SK-N-SH (cell line): ENCODE results near the gene LRRC1. TPM values are rescaled to one million over a fixed set of nuclear protein-coding genes. Genes with fewer than 3 reads are reported as not detected.

Experiments
- CTCF ChIA-PET: fragments of 300-600, 350-600 bp; formaldehyde crosslinking; extraction: SDS; loops from one replicate; lab custom pipeline; 2021; lab: Yijun Ruan, JAX
- POLR2A ChIA-PET: fragments of 350-600 bp; sonication (Branson Sonifier 250); formaldehyde crosslinking; extraction: SDS; loops from one replicate; lab custom pipeline; 2020; ENCODE audit warnings: antibody characterized with exemption, inconsistent platforms; lab: Yijun Ruan, JAX
- DNase-seq: peaks from one replicate; pipeline ENCODE4 v3.0.0; 2012
- H2AFZ ChIP-seq: fragments of 200-600 bp; sonication (generic); 2 replicates; pipeline ENCODE4 v1.8.1; 2016; ENCODE audit warnings: antibody characterized with exemption, mild to moderate bottlenecking, low read depth
- H3F3A ChIP-seq: fragments of 200-600 bp; sonication (generic); replicated peaks from 2 replicates; pipeline ENCODE3; 2016; ENCODE audit warnings: antibody characterized with exemption, mild to moderate bottlenecking; ENCODE audit not compliant: insufficient read depth
- H3K27ac ChIP-seq, 2 experiments: fragments of 200-500 bp in 1 of 2; fragments of 200-600 bp in 1 of 2; sonication (Bioruptor generic) in 1 of 2; sonication (generic), shearing (Covaris generic) in 1 of 2; 2 replicates each; pipeline versions ENCODE4 v1.5.1 to v1.6.1; 2014 to 2016; ENCODE audit warnings: low read depth in 2 of 2, inconsistent platforms in 1 of 2, low read length in 1 of 2, mild to moderate bottlenecking in 1 of 2, mixed read lengths in 1 of 2
- H3K27me3 ChIP-seq: fragments of 200-600 bp; sonication (generic), shearing (Covaris generic); 2 replicates; pipeline ENCODE4 v1.6.1; 2016; ENCODE audit warnings: mixed run types; ENCODE audit not compliant: insufficient read depth
- H3K36me3 ChIP-seq, 2 experiments: fragments of 200-500 bp in 1 of 2; fragments of 200-600 bp in 1 of 2; sonication (Bioruptor generic) in 1 of 2; sonication (generic) in 1 of 2; replicated peaks in 1 of 2; 2 replicates each; pipeline versions ENCODE3 to v1.5.1; 2014 to 2016; ENCODE audit warnings: low read length in 1 of 2, mild to moderate bottlenecking in 1 of 2; ENCODE audit not compliant: insufficient read depth in 2 of 2, control insufficient read depth in 1 of 2
- H3K4me1 ChIP-seq, 2 experiments: fragments of 200-500 bp in 1 of 2; fragments of 200-600 bp in 1 of 2; sonication (Bioruptor generic) in 1 of 2; sonication (generic), shearing (Covaris generic) in 1 of 2; 2 replicates each; pipeline versions ENCODE4 v1.5.1 to v1.6.1; 2014 to 2016; ENCODE audit warnings: low read depth in 1 of 2, low read length in 1 of 2, mixed run types in 1 of 2; ENCODE audit not compliant: insufficient read depth in 2 of 2, control insufficient read depth in 1 of 2
- H3K4me2 ChIP-seq: fragments of 200-600 bp; sonication (generic), shearing (Covaris generic); 2 replicates; pipeline ENCODE4 v1.6.1; 2017; ENCODE audit warnings: mixed run types
- H3K4me3 ChIP-seq, 2 experiments: fragments of 200-500 bp in 1 of 2; fragments of 200-600 bp in 1 of 2; sonication (Bioruptor generic) in 1 of 2; sonication (generic), shearing (Covaris generic) in 1 of 2; 2 replicates each; pipeline versions ENCODE4 v1.5.1 to v1.8.1; 2014 to 2016; ENCODE audit warnings: low read depth in 2 of 2, inconsistent platforms in 1 of 2, low read length in 1 of 2, mild to moderate bottlenecking in 1 of 2, mixed read lengths in 1 of 2, moderate library complexity in 1 of 2
- H3K79me2 ChIP-seq: fragments of 200-600 bp; sonication (generic); 2 replicates; pipeline ENCODE4 v1.8.1; 2017; ENCODE audit warnings: mild to moderate bottlenecking; ENCODE audit not compliant: insufficient read depth
- H3K9ac ChIP-seq: fragments of 200-600 bp; sonication (generic); 2 replicates; pipeline ENCODE4 v1.6.1; 2017; ENCODE audit warnings: mixed run types
- H3K9me2 ChIP-seq: fragments of 200-600 bp; sonication (generic); 2 replicates; pipeline ENCODE4 v1.6.1; 2017; ENCODE audit warnings: mixed run types
- H3K9me3 ChIP-seq: fragments of 200-600 bp; sonication (generic); 2 replicates; pipeline ENCODE4 v1.6.1; 2017; ENCODE audit warnings: mixed run types, mild to moderate bottlenecking, moderate library complexity
- H4K20me1 ChIP-seq: fragments of 200-600 bp; sonication (generic); 2 replicates; pipeline ENCODE4 v1.6.1; 2017; ENCODE audit warnings: mild to moderate bottlenecking, mixed run types; ENCODE audit not compliant: insufficient read depth
- CTCF ChIP-seq: fragments of 200-600 bp; sonication (generic); IDR thresholded peaks from 2 replicates; pipeline ENCODE4 v1.6.1; 2017; ENCODE audit warnings: antibody characterized with exemption, mild to moderate bottlenecking, moderate library complexity
- EP300 ChIP-seq, 2 experiments: IDR thresholded peaks; 2 replicates each; pipeline versions ENCODE4 v1.4.0 to v1.6.1; 2012; ENCODE audit warnings: borderline replicate concordance in 1 of 2, low read depth in 1 of 2, low read length in 1 of 2
- FOSL2 ChIP-seq: IDR thresholded peaks from 2 replicates; pipeline ENCODE4 v1.4.0; 2012; ENCODE audit warnings: low read depth, mild to moderate bottlenecking, moderate library complexity, borderline replicate concordance
- FOXM1 ChIP-seq: IDR thresholded peaks from 2 replicates; pipeline ENCODE4 v1.4.0; 2012; ENCODE audit warnings: low read depth, mild to moderate bottlenecking
- JUND ChIP-seq: IDR thresholded peaks from 2 replicates; pipeline ENCODE4 v1.4.0; 2012
- MAX ChIP-seq: IDR thresholded peaks from 2 replicates; pipeline ENCODE4 v1.4.0; 2012; ENCODE audit warnings: low read depth
- MEF2A ChIP-seq: IDR thresholded peaks from 2 replicates; pipeline ENCODE4 v1.4.0; 2012; ENCODE audit warnings: low read depth, borderline replicate concordance
- MXI1 ChIP-seq: IDR thresholded peaks from 2 replicates; pipeline ENCODE4 v1.6.1; 2012; ENCODE audit warnings: mild to moderate bottlenecking, low read depth, low read length, improper control_type of control experiment
- NFIC ChIP-seq: IDR thresholded peaks from 2 replicates; pipeline ENCODE4 v1.4.0; 2012; ENCODE audit warnings: borderline replicate concordance
- RAD21 ChIP-seq: IDR thresholded peaks from 2 replicates; pipeline ENCODE4 v1.6.1; 2012; ENCODE audit warnings: mild to moderate bottlenecking, low read length
- RFX5 ChIP-seq: IDR thresholded peaks from 2 replicates; pipeline ENCODE4 v1.6.1; 2012; ENCODE audit warnings: mild to moderate bottlenecking, improper control_type of control experiment, low read length
- SMC3 ChIP-seq: IDR thresholded peaks from 2 replicates; pipeline ENCODE4 v1.6.1; 2012; ENCODE audit warnings: low read depth, low read length, improper control_type of control experiment
- TCF12 ChIP-seq: IDR thresholded peaks from 2 replicates; pipeline ENCODE4 v1.4.0; 2012
- TEAD4 ChIP-seq: IDR thresholded peaks from 2 replicates; pipeline ENCODE4 v1.4.0; 2012; ENCODE audit warnings: mild to moderate bottlenecking, borderline replicate concordance; ENCODE audit not compliant: insufficient read depth
- WGBS: methylation state at CpG from one replicate; pipeline ENCODE4 v1.1.6; 2017; ENCODE audit warnings: low lambda C conversion rate; 5-methylcytosine and 5-hydroxymethylcytosine counted together
- polyA plus RNA-seq, 3 experiments: library from polyadenylated mRNA; depleted of rRNA; stranded (reverse); fragments of >200 nt; gene quantifications; 2 replicates each; pipeline ENCODE4 v1.2.3, GENCODE V29; 2012
- TF ChIP-seq, protein P1 (sequence below): IDR thresholded peaks from 2 replicates; pipeline ENCODE4 v1.4.0; 2012; ENCODE audit warnings: low read depth, borderline replicate concordance
- TF ChIP-seq, protein P2 (sequence below): IDR thresholded peaks from 2 replicates; pipeline ENCODE4 v1.4.0; 2012; ENCODE audit warnings: low read depth, borderline replicate concordance
- TF ChIP-seq, protein P3 (sequence below): IDR thresholded peaks from 2 replicates; pipeline ENCODE4; 2012
- TF ChIP-seq, protein P4 (sequence below): fragments of 150-350 bp; IDR thresholded peaks from 2 replicates; pipeline ENCODE4 v1.6.1; 2017; ENCODE audit warnings: antibody characterized with exemption, low read length, low read depth, borderline replicate concordance
- TF ChIP-seq, protein P5 (sequence below): fragments of 150-350 bp; IDR thresholded peaks from 2 replicates; pipeline ENCODE4 v1.6.1; 2016; ENCODE audit warnings: mild to moderate bottlenecking, low read depth, low read length

The LRRC1 gene
- polyA plus RNA-seq, 1 of the 3 experiments (the other 2 are of a cell fraction) = 0.84 TPM

DNA sequence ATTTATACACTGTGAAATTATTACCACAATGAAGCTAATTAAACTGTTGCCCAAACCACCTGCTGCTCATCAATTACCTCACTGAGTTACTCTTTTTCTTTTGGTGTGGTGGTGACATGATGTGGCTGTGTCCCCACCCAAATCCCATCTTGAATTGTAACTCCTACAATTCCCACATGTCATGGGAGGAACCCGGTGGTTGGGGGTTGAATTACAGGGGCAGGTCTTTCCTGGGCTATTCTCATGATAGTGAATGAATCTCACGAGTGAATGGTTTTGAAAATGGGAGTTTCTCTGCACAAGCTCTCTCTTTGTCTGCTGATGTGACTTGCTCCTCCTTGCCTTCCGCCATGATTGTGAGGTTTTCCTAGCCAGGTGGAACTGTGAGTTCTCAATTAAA is 145.0 kb downstream of the LRRC1 start:
- 5% methylated on average over 3 of the region's 3 CpGs for WGBS
- Histone ChIP-seq H3K4me1 (no peaks in the 10 kb centered on the region), H3K9me3 (no peaks in the 10 kb centered on the region), H3K27ac (no peak overlapping the region), H4K20me1 (no peaks in the 10 kb centered on the region), H3K27me3 (peaks cover 23% of the 10 kb centered on the region; the same call in 1 of the 2 replicates), H3K9me2 (no peaks in the 10 kb centered on the region), H3K36me3 (no peaks in the 10 kb centered on the region), H3F3A (no peaks in the 10 kb centered on the region), H3K79me2 (no peaks in the 10 kb centered on the region), H3K4me2 (no peak overlapping the region), H3K9ac (no peak overlapping the region), H2AFZ (no peak overlapping the region), H3K4me3 (no peak overlapping the region)
- TF ChIP-seq RAD21 (no peak), EP300 (IDR thresholded peaks at IDR 0.05; ENCODE audit: borderline replicate concordance in 1 of 2, low read depth in 1 of 2, low read length in 1 of 2) (no peak), FOSL2 (no peak), JUND (no peak), RFX5 (no peak), MXI1 (no peak), FOXM1 (no peak), TEAD4 (no peak), MEF2A (no peak), MAX (no peak), NFIC (no peak), TCF12 (no peak), SMC3 (no peak), CTCF (no peak)
- TF ChIP-seq, protein P1, sequence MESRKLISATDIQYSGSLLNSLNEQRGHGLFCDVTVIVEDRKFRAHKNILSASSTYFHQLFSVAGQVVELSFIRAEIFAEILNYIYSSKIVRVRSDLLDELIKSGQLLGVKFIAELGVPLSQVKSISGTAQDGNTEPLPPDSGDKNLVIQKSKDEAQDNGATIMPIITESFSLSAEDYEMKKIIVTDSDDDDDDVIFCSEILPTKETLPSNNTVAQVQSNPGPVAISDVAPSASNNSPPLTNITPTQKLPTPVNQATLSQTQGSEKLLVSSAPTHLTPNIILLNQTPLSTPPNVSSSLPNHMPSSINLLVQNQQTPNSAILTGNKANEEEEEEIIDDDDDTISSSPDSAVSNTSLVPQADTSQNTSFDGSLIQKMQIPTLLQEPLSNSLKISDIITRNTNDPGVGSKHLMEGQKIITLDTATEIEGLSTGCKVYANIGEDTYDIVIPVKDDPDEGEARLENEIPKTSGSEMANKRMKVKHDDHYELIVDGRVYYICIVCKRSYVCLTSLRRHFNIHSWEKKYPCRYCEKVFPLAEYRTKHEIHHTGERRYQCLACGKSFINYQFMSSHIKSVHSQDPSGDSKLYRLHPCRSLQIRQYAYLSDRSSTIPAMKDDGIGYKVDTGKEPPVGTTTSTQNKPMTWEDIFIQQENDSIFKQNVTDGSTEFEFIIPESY = no peak
- TF ChIP-seq, protein P2, sequence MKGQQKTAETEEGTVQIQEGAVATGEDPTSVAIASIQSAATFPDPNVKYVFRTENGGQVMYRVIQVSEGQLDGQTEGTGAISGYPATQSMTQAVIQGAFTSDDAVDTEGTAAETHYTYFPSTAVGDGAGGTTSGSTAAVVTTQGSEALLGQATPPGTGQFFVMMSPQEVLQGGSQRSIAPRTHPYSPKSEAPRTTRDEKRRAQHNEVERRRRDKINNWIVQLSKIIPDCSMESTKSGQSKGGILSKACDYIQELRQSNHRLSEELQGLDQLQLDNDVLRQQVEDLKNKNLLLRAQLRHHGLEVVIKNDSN = no peak
- TF ChIP-seq, protein P3, sequence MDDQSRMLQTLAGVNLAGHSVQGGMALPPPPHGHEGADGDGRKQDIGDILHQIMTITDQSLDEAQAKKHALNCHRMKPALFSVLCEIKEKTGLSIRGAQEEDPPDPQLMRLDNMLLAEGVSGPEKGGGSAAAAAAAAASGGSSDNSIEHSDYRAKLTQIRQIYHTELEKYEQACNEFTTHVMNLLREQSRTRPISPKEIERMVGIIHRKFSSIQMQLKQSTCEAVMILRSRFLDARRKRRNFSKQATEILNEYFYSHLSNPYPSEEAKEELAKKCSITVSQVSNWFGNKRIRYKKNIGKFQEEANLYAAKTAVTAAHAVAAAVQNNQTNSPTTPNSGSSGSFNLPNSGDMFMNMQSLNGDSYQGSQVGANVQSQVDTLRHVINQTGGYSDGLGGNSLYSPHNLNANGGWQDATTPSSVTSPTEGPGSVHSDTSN = no peak
- TF ChIP-seq, protein P4, sequence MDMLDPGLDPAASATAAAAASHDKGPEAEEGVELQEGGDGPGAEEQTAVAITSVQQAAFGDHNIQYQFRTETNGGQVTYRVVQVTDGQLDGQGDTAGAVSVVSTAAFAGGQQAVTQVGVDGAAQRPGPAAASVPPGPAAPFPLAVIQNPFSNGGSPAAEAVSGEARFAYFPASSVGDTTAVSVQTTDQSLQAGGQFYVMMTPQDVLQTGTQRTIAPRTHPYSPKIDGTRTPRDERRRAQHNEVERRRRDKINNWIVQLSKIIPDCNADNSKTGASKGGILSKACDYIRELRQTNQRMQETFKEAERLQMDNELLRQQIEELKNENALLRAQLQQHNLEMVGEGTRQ = no peak
- TF ChIP-seq, protein P5, sequence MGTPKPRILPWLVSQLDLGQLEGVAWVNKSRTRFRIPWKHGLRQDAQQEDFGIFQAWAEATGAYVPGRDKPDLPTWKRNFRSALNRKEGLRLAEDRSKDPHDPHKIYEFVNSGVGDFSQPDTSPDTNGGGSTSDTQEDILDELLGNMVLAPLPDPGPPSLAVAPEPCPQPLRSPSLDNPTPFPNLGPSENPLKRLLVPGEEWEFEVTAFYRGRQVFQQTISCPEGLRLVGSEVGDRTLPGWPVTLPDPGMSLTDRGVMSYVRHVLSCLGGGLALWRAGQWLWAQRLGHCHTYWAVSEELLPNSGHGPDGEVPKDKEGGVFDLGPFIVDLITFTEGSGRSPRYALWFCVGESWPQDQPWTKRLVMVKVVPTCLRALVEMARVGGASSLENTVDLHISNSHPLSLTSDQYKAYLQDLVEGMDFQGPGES = no peak
- DNase-seq = no peak
- CTCF ChIA-PET = interaction anchor here (0.6 kb wide), 1 partner anchor 1842 kb away, joined by 3 read pairs; no protein-coding TSS in a partner anchor
- POLR2A ChIA-PET = no interaction called here
